HCT116 (cell line): ENCODE results near the gene ABCC5. TPM values are rescaled to one million over a fixed set of nuclear protein-coding genes. Genes with fewer than 3 reads are reported as not detected.

Experiments
- ATAC-seq: fragments of 200-7000 bp; cut with Tn5 transposase; 2 replicates; pipeline ENCODE4 v1.9.1; 2020; ENCODE audit warnings: mild to moderate bottlenecking, moderate library complexity
- BruUV-seq: library from RNA; stranded (reverse); fragments of 400-500 nt; replicated peaks from 2 replicates; lab custom pipeline; 2021; lab: Mats Ljungman, UMichigan
- CTCF ChIA-PET: fragments of 300-600 bp; sonication (Branson Sonifier 250); formaldehyde crosslinking; loops from one replicate; lab custom pipeline; 2021; ENCODE audit warnings: antibody characterized with exemption; lab: Charles Lee
- POLR2A ChIA-PET: fragments of 300-600, 350-600 bp; sonication (Branson Sonifier 250); formaldehyde crosslinking; loops from one replicate; lab custom pipeline; 2021; ENCODE audit warnings: antibody characterized with exemption; lab: Charles Lee
- RAD21 ChIA-PET, 2 experiments: fragments of 300-600 bp; sonication (Branson Sonifier 250); formaldehyde crosslinking; loops; one replicate each; lab custom pipeline; 2023; ENCODE audit warnings: low total read pairs in 2 of 2; ENCODE audit not compliant: uncharacterized antibody in 2 of 2, unreplicated experiment in 2 of 2, low non-redundant PET in 1 of 2; lab: Charles Lee
- DNase-seq: peaks from one replicate; pipeline ENCODE4 v3.0.0-alpha.2; 2010; ENCODE audit warnings: low read depth, low spot score
- H2AFZ ChIP-seq: fragments of 200-600 bp; shearing (Covaris generic), sonication (generic); 2 replicates; pipeline ENCODE4 v1.6.1; 2017; ENCODE audit warnings: low read depth, mixed run types, mixed read lengths, antibody characterized with exemption, low read length; ENCODE audit not compliant: poor library complexity, severe bottlenecking
- H3K27ac ChIP-seq: 2 replicates; pipeline ENCODE4 v1.5.1; 2012; ENCODE audit warnings: low read depth, low read length
- H3K27me3 ChIP-seq: fragments of 200-600 bp; sonication (generic); 2 replicates; pipeline ENCODE4 v1.6.1; 2016; ENCODE audit warnings: mixed run types, low read length, mixed read lengths; ENCODE audit not compliant: insufficient read depth
- H3K36me3 ChIP-seq, 2 experiments: fragments of 200-500 bp in 1 of 2; fragments of 200-600 bp in 1 of 2; sonication (Bioruptor generic) in 1 of 2; sonication (generic) in 1 of 2; 2 replicates each; pipeline versions ENCODE4 v1.5.1 to v1.6.1; 2014 to 2016; ENCODE audit warnings: low read length in 2 of 2, inconsistent platforms in 1 of 2, mixed read lengths in 1 of 2, mixed run types in 1 of 2; ENCODE audit not compliant: insufficient read depth in 2 of 2, control insufficient read depth in 1 of 2
- H3K4me1 ChIP-seq, 2 experiments: fragments of 200-600 bp in 1 of 2; sonication (generic) in 1 of 2; 2 replicates each; pipeline versions ENCODE4 v1.5.1 to v1.6.1; 2012 to 2017; ENCODE audit warnings: low read length in 2 of 2, inconsistent platforms in 1 of 2, mild to moderate bottlenecking in 1 of 2, mixed read lengths in 1 of 2, mixed run types in 1 of 2, moderate library complexity in 1 of 2; ENCODE audit not compliant: insufficient read depth in 2 of 2, control insufficient read depth in 1 of 2
- H3K4me2 ChIP-seq: fragments of 200-600 bp; sonication (generic); 2 replicates; pipeline ENCODE4 v1.6.1; 2017; ENCODE audit warnings: mixed run types, low read length, mixed read lengths
- H3K4me3 ChIP-seq, 2 experiments: fragments of 200-600 bp in 1 of 2; sonication (generic) in 1 of 2; replicated peaks in 1 of 2; 2 replicates each; pipeline ENCODE4 v1.5.1; 2011 to 2016; ENCODE audit warnings: low read length in 2 of 2, control low read depth in 1 of 2, low read depth in 1 of 2, mild to moderate bottlenecking in 1 of 2, mixed read lengths in 1 of 2, mixed run types in 1 of 2
- H3K79me2 ChIP-seq: fragments of 200-600 bp; sonication (generic); 2 replicates; pipeline ENCODE4 v1.6.1; 2017; ENCODE audit warnings: mild to moderate bottlenecking, mixed run types, low read length, moderate library complexity, mixed read lengths; ENCODE audit not compliant: insufficient read depth
- H3K9ac ChIP-seq: fragments of 200-600 bp; sonication (generic); 2 replicates; pipeline ENCODE4 v1.6.1; 2016; ENCODE audit warnings: low read length, mixed read lengths
- H3K9me2 ChIP-seq: fragments of 200-600 bp; sonication (generic), shearing (Covaris generic); 2 replicates; pipeline ENCODE4 v1.6.1; 2017; ENCODE audit warnings: mixed run types, mild to moderate bottlenecking, moderate library complexity; ENCODE audit not compliant: insufficient read depth
- H3K9me3 ChIP-seq, 2 experiments: fragments of 200-500 bp in 1 of 2; fragments of 200-600 bp in 1 of 2; sonication (Bioruptor generic) in 1 of 2; sonication (generic) in 1 of 2; 2 replicates each; pipeline ENCODE4 v1.6.1; 2014 to 2017; ENCODE audit warnings: low read length in 2 of 2, mixed read lengths in 2 of 2, inconsistent platforms in 1 of 2, low read depth in 1 of 2, mild to moderate bottlenecking in 1 of 2, mixed run types in 1 of 2, moderate library complexity in 1 of 2; ENCODE audit not compliant: control insufficient read depth in 1 of 2, insufficient read depth in 1 of 2
- H4K20me1 ChIP-seq: fragments of 200-600 bp; sonication (generic), shearing (Covaris generic); 2 replicates; pipeline ENCODE4 v1.6.1; 2017; ENCODE audit warnings: mixed run types, mild to moderate bottlenecking, moderate library complexity; ENCODE audit not compliant: insufficient read depth
- CBX3 ChIP-seq: IDR thresholded peaks from 2 replicates; pipeline ENCODE4 v1.6.1; 2012; ENCODE audit warnings: low read depth
- ELF1 ChIP-seq: IDR thresholded peaks from 2 replicates; pipeline ENCODE4 v1.6.1; 2012; ENCODE audit warnings: low read depth, borderline replicate concordance
- EZH2 ChIP-seq: fragments of 200-600 bp; sonication (generic); IDR thresholded peaks from 2 replicates; pipeline ENCODE4 v1.6.1; 2017; ENCODE audit warnings: antibody characterized with exemption, mixed run types
- POLR2A ChIP-seq: IDR thresholded peaks from 2 replicates; pipeline ENCODE4 v1.7.0; 2011; ENCODE audit warnings: borderline replicate concordance; ENCODE audit not compliant: insufficient read depth, insufficient read length; ENCODE audit errors: extremely low read depth
- YY1 ChIP-seq: IDR thresholded peaks from 2 replicates; pipeline ENCODE4 v1.6.1; 2011; ENCODE audit warnings: low read length, low read depth, moderate library complexity, mild to moderate bottlenecking; ENCODE audit not compliant: insufficient replicate concordance; ENCODE audit errors: extremely low read depth
- intact Hi-C: fragments of 100-400 bp; cut with micrococcal nuclease; formaldehyde crosslinking; loops from 2 replicates; pipeline ENCODE4 v1.10.0; 2022
- total RNA-seq: library from RNA; stranded (reverse); gene quantifications from one replicate; pipeline ENCODE4 v1.2.1, GENCODE V29; 2021; ENCODE audit not compliant: unreplicated experiment

The ABCC5 gene
- total RNA-seq, 1 experiment from 2014 or later = 16.9 TPM

GRCh38 chr3:183920416-183920815 lies 97.3 kb downstream of the ABCC5 start:
- Histone ChIP-seq H3K79me2 (no peaks in the 10 kb centered on the region), H3K27me3 (no peaks in the 10 kb centered on the region), H3K27ac (no peak overlapping the region), H3K4me1 (peaks cover 0 to 10% of the 10 kb centered on the region in 2 experiments; a peak in 2 of 4 replicates), H3K9me3 (no peaks in the 10 kb centered on the region), H4K20me1 (no peaks in the 10 kb centered on the region), H2AFZ (no peak overlapping the region), H3K36me3 (peaks cover 3 to 4% of the 10 kb centered on the region in 2 experiments; a peak in 2 of 4 replicates), H3K9me2 (no peaks in the 10 kb centered on the region), H3K4me3 (no peak overlapping the region), H3K9ac (no peak overlapping the region), H3K4me2 (no peak overlapping the region)
- ChIA-PET RAD21 (no interaction called here), CTCF (interaction anchor here (1.0 to 1.3 kb wide), 2 partner anchors 16 to 23 kb away, joined by 3 read pairs; no protein-coding TSS in a partner anchor), POLR2A (no interaction called here)
- no TSS peak for BruUV-seq
- TF ChIP-seq CBX3 (no peak), POLR2A (no peak), EZH2 (no peak), YY1 (no peak)
- ATAC-seq (no peak), DNase-seq (no peak)
- intact Hi-C loops = no loop called here

- no peaks in the 10 kb centered on the region for H4K20me1 ChIP-seq
- intact Hi-C loops = no loop called here
- no peak overlapping the region for H2AFZ ChIP-seq
- H3K36me3 ChIP-seq = peaks cover 0 to 3% of the 10 kb centered on the region in 2 experiments; a peak in 1 of 4 replicates
- H3K27ac ChIP-seq = no peak overlapping the region
- H3K79me2 ChIP-seq = no peaks in the 10 kb centered on the region
- ChIA-PET RAD21 (no interaction called here), POLR2A (interaction anchor here (0.8 kb wide), 1 partner anchor 912 kb away, joined by 5 read pairs; no protein-coding TSS in a partner anchor)
- H3K9me2 ChIP-seq = no peaks in the 10 kb centered on the region
- no peak overlapping the region for H3K4me3 ChIP-seq
- no peak for TF ChIP-seq ELF1
- TF ChIP-seq, all 23 proteins: peak for 0
- BruUV-seq = no TSS peak
- Histone ChIP-seq H3K27me3 (no peaks in the 10 kb centered on the region), H3K4me1 (peaks cover 0 to 19% of the 10 kb centered on the region in 2 experiments; a peak in 2 of 4 replicates), H3K9ac (no peak overlapping the region), H3K9me3 (no peaks in the 10 kb centered on the region), H3K4me2 (no peak overlapping the region)
- ATAC-seq (no peak), DNase-seq (no peak)
- CTCF ChIA-PET = no interaction called here
Measured at GRCh38 chr3:183918178-183918577, 99.5 kb downstream of the ABCC5 start.
